Cerebellar nuclear complex (tissue), 1 donor: ENCODE results near the gene CHD8.
"Not testable (repeated sequence)": the region's sequence is repeated elsewhere in the genome, so short reads cannot be mapped to it uniquely, and the experiment has no call there.

Experiments
- DNase-seq, 2 experiments: peaks; one replicate each; lab custom pipeline; 2025; lab: John Stamatoyannopoulos, UW

CHD8 gene

DNA sequence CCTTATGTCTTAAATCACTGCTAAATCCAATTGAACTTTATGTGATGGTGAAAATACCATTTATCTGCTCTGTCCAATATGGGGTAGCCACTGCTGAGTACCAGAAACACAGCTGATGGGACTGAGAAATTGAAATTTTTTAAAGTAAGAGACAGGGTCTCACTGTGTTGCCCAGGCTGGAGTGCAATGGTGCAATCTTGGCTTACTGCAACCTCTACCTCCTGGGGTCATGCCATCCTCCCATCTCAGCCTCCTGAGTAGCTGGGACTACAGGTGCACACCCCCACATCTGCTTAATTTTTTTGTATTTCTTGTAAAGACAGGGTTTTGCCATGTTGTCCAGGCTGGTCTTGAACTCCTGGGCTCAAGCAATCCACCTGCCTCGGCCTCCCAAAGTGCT, 83.1 kb downstream of the CHD8 start:
- DNase-seq, result not testable (repeated sequence)

DNA sequence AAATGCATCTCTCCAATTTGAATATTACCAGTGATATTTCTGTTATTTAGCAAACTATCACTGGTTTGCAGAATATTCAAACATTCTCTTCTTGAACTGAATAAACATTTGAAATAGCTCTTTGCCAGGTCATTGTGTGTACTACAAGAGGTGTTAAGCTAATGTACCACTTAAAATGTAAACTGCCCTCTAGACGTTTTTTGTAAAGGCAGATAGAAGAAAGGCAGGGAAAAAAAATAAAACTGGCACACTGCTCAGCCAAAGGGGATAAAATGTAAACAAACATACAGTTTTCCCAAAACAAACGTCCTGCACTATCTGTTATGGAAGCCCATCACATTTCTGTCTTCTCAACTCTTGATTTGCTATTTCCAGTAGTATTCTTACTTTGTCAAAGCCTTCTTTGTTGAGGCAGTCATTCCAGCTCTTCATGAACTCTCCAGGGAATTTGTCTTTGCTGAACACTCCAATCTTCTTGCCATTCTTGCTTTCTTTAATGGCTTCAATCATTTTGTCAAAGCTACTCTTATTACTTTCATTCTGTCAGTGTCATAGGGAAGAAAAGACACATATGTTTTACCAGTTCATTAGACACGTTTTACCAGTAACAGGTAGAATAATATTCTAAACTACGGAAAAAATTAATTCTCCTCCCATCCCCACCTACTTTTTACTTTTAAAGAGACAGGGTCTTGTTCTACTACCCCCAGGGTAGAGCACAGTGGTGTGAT, 85.8 kb downstream of the CHD8 start:
- DNase-seq, result no peak

DNA sequence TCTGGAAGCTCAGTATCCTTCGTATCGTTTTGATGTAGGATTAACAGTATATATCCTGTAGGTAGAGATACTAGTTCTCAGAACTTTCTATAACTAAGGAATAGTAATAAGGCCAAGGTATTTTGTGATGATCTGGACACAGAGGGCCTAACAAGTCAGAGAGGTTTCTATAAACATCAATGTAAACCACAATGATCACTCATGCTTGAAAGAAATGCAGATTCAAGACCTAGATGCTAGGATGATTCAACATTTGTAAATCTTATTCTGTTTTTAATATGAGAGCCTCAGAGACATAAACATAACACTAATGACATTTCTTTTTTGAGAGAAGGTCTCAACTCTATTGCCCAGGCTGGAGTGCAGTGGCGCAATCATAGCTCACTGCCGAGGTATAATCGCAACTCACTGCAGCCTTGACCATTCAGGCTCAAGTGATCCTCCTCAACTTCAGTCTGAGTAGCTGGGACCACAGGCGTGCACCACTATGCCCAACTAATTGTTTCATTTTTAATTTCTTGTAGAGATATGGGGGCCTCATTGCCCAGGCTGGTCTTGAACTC, 88.3 kb downstream of the CHD8 start:
- DNase-seq, result no peak

DNA sequence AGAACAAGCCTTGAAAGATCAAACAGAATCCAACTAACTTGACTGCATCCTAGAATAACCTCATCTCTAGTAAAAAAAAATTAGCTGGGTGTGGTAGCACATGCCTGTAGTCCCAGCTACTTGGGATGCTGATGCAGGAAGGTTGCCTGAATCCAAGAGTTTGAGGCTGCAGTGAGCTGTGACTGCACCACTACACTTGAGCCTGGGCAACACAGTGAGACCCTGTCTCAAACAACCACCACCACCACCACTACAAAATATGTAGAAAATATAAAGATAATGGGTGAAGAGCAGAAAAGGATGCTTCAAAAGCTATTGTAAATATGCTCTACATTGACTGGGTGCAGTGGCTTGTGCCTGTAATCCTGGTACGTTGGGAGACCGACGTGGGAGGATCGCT, 99.4 kb downstream of the CHD8 start:
- DNase-seq, result no peak

DNA sequence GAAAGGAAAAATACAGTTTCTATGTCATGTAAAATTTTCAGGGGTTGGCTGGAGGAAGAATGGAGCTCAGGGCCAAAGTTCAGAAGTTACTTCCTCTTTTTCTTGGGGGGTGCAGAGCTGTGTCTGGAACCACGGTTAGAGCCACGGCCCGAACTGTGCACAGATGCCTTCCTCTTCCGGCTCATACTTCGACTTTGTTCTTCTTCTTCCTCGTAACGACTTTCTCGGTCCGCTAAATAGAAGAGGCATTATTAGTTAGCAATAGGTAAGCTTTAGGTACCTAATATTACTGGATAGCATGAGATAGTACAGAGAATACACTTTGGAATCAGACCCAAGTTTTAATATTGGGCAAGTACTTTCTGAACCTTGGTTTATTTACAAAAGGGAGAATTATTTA, 103.3 kb downstream of the CHD8 start:
- DNase-seq, result no peak

DNA sequence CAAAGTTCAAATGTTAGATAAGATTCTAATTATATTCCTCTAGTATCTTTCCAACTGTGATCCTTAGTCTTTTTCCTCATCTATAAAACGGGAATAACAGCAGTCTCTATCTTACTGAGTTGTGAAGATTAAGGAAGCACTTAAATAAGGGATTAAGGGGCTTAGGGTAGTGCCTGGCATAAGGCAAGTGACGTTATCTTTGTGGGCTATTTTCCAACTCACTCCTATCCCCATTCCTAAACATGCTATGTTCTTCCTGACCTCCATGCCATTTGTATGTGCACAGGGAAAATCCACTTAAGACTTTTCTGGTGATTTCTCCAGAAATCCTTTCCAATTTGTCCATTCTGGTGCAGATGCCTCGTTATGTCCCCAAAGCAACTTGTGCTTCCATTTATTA, 105.4 kb downstream of the CHD8 start:
- DNase-seq, result no peak

DNA sequence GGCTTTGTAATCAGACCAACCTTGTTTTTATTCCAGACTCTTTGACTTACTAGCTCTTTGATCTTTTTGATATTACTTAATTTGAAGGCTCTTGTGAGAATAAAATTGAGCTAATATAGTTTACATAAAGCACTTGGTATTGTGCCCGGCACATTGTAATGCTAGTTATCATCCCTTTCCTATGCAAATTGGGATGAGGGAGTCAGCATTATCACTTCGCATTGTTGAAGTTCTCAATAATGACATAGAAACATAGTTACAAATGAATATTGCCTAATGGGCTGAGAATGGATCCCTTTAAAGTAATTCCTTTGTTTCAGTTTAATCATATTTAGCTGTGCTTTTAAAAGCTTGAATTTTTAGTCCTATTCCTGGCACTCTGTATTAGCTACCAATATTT, 108.7 kb downstream of the CHD8 start:
- no peak for DNase-seq

DNA sequence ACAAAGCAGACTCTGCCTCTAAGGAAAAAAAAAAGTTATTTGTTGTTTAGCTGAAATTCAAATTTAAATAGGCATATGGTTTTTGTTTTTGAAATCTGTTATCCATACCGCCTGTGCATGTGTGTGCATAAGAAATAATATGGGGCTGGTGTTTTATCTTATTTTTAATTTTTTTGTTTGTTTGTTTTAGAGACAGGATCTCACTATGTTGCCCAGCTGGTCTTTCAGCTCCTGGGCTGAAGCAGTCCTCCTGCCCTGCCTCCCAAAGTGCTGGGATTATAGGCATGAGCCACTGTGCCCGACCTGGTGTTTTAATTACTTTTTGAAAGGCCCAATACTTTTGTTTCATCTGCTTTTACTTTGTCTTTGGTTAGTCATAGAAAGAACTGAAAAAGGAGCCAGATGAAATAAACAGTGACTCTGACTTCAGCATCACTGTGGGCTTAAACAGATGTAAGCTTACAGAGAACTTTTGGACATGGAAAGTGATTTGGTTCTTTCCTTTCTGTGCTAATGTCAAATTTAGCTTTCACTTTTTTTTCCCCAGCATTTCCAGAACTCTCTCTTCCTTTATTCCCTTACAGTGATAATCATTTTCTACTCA, 109.3 kb downstream of the CHD8 start:
- no peak for DNase-seq

DNA sequence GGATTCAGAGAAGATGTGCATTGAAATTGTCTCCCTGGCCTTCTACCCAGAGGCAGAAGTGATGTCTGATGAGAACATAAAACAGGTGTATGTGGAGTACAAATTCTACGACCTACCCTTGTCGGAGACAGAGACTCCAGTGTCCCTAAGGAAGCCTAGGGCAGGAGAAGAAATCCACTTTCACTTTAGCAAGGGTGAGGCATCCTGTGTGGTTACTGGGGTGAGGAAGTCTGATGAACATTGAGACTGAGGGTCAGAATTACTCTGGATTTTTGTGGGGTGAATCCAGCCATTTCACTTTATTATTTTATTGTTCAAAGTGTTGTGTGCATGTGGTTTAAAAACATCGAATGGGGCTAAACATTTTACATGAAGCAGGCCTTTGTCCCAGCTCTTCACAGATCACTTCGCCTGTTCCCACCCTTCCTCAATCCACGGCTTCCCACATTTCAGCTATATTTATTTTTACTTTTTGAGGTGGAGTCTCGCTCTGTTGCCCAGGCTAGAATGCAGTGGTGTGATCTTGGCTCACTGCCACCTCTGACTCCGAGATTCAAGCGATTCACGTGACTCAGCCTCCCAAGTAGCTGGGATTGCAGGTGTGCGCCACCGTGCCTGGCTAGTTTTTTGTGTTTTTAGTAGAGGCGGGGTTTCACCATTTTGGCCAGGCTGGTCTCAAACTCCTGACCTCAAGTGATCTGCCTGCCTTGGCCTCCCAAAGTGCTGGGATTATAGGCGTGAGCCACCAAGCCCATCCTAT, 112.7 kb downstream of the CHD8 start:
- no peak for DNase-seq
